ENCODE measurements around the gene GPC3.
"Not testable (repeated sequence)": the region's sequence is repeated elsewhere in the genome, so short reads cannot be mapped to it uniquely, and the experiment has no call there.

Gene GPC3

GRCh38 chrX:133537142-133537541 is 448.3 kb downstream of the GPC3 start:
- Histone ChIP-seq H3K36me3 (ENCODE audit: control insufficient read depth in 2 of 2, insufficient read depth in 2 of 2, low read length in 2 of 2) (no peaks in the 10 kb centered on the region), H3K4me3 (ENCODE audit: low read length in 2 of 2) (no peak overlapping the region), H3K4me1 (ENCODE audit: control insufficient read depth in 2 of 2, insufficient read depth in 2 of 2, low read length in 2 of 2) (no peaks in the 10 kb centered on the region), H3K9ac (ENCODE audit: low read depth in 1 of 2, low read length in 2 of 2) (no peak overlapping the region), H3K27me3 (ENCODE audit: control insufficient read depth in 2 of 2, insufficient read depth in 2 of 2, low read length in 2 of 2) (peaks cover 0 to 4% of the 10 kb centered on the region in 2 donors), H3K27ac (ENCODE audit: low read depth in 2 of 2, low read length in 2 of 2) (no peak overlapping the region), H3K9me3 (ENCODE audit: control insufficient read depth in 2 of 2, low read length in 2 of 2) (no peaks in the 10 kb centered on the region)

DNA sequence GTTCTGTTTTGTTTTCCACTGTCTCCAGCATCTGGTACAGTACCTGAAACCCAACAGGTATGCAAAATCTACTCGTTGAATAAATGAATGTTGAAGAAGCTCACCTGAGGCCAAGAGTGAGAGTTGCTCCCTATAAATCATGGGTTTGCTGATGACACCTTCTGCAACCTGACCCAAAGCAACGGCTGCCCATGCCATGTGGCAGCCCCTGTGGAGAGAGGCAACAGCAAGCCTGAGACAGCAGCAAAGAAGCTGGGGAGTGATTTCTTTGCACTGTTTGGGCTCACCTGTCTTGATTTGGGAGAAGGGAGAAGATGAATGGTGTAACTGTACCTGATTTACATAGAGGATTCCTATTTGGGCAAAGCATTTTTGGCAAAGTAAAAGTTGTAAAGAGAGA is 450.3 kb downstream of the GPC3 start:
- no peaks in the 10 kb centered on the region for H3K9me3 ChIP-seq (ENCODE audit: control insufficient read depth in 2 of 2, low read length in 2 of 2)
- H3K36me3 ChIP-seq (ENCODE audit: control insufficient read depth in 2 of 2, insufficient read depth in 2 of 2, low read length in 2 of 2) = no peaks in the 10 kb centered on the region
- H3K27me3 ChIP-seq (ENCODE audit: control insufficient read depth in 2 of 2, insufficient read depth in 2 of 2, low read length in 2 of 2) = peaks cover 0 to 4% of the 10 kb centered on the region in 2 donors
- H3K4me1 ChIP-seq (ENCODE audit: control insufficient read depth in 2 of 2, insufficient read depth in 2 of 2, low read length in 2 of 2) = no peaks in the 10 kb centered on the region
- H3K27ac ChIP-seq (ENCODE audit: low read depth in 2 of 2, low read length in 2 of 2) = no peak overlapping the region
- H3K9ac ChIP-seq (ENCODE audit: low read depth in 1 of 2, low read length in 2 of 2) = no peak overlapping the region
- H3K4me3 ChIP-seq (ENCODE audit: low read length in 2 of 2) = no peak overlapping the region

GRCh38 chrX:133534172-133534571 is 451.2 kb downstream of the GPC3 start:
- Histone ChIP-seq H3K27ac (ENCODE audit: low read depth in 2 of 2, low read length in 2 of 2) (no peak overlapping the region), H3K9me3 (ENCODE audit: control insufficient read depth in 2 of 2, low read length in 2 of 2) (no peaks in the 10 kb centered on the region), H3K36me3 (ENCODE audit: control insufficient read depth in 2 of 2, insufficient read depth in 2 of 2, low read length in 2 of 2) (no peaks in the 10 kb centered on the region), H3K4me3 (ENCODE audit: low read length in 2 of 2) (no peak overlapping the region), H3K9ac (ENCODE audit: low read depth in 1 of 2, low read length in 2 of 2) (no peak overlapping the region), H3K4me1 (ENCODE audit: control insufficient read depth in 2 of 2, insufficient read depth in 2 of 2, low read length in 2 of 2) (no peaks in the 10 kb centered on the region), H3K27me3 (ENCODE audit: control insufficient read depth in 2 of 2, insufficient read depth in 2 of 2, low read length in 2 of 2) (peaks cover 0 to 4% of the 10 kb centered on the region in 2 donors)

DNA sequence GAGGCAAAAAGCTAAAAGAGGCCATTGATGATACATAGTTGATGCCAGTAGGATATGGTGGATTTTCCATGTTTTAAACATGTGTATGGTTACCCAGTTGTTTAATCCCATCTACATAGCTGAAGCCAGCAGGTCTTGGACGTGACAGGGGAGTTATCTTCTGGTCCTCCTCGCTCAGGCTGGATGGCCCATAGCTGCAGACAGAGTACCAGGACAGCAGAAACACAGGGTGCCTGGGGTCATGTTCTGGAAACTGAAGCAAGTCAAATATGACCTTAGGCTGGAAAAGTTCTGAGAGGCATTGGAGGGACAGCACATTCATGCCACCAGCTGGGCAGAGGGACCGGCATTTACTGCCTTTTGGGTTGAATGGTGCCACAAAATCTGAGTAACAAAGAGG is 452.1 kb downstream of the GPC3 start:
- H3K9me3 ChIP-seq (ENCODE audit: control insufficient read depth in 2 of 2, low read length in 2 of 2) = no peaks in the 10 kb centered on the region
- H3K27me3 ChIP-seq (ENCODE audit: control insufficient read depth in 2 of 2, insufficient read depth in 2 of 2, low read length in 2 of 2) = peaks cover 0 to 4% of the 10 kb centered on the region in 2 donors
- no peak overlapping the region for H3K4me3 ChIP-seq (ENCODE audit: low read length in 2 of 2)
- H3K4me1 ChIP-seq (ENCODE audit: control insufficient read depth in 2 of 2, insufficient read depth in 2 of 2, low read length in 2 of 2) = no peaks in the 10 kb centered on the region
- no peaks in the 10 kb centered on the region for H3K36me3 ChIP-seq (ENCODE audit: control insufficient read depth in 2 of 2, insufficient read depth in 2 of 2, low read length in 2 of 2)
- no peak overlapping the region for H3K9ac ChIP-seq (ENCODE audit: low read depth in 1 of 2, low read length in 2 of 2)
- no peak overlapping the region for H3K27ac ChIP-seq (ENCODE audit: low read depth in 2 of 2, low read length in 2 of 2)

DNA sequence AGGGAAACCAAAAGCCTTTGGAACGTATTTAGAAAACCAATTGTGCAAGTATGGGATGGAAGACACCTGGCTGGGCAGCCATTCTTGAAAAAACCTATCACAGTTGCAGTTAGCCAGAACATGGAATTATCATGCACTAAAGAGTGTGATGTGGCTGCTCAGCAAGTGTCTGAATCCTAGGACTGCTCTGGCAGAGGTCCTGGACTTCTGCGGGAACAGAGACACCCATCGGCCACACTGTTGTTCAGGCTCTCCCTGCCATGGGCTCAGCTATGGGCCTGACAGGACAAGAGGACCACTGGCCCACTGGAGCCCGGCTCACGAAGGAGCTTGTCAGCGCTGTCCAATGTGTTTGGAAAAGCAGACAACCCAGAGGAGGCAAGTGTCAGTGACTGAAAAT is 454.4 kb downstream of the GPC3 start:
- Histone ChIP-seq H3K36me3 (ENCODE audit: control insufficient read depth in 2 of 2, insufficient read depth in 2 of 2, low read length in 2 of 2) (no peaks in the 10 kb centered on the region), H3K27me3 (ENCODE audit: control insufficient read depth in 2 of 2, insufficient read depth in 2 of 2, low read length in 2 of 2) (peaks cover 0 to 4% of the 10 kb centered on the region in 2 donors), H3K9me3 (ENCODE audit: control insufficient read depth in 2 of 2, low read length in 2 of 2) (no peaks in the 10 kb centered on the region), H3K27ac (ENCODE audit: low read depth in 2 of 2, low read length in 2 of 2) (no peak overlapping the region), H3K4me3 (ENCODE audit: low read length in 2 of 2) (no peak overlapping the region), H3K9ac (ENCODE audit: low read depth in 1 of 2, low read length in 2 of 2) (no peak overlapping the region), H3K4me1 (ENCODE audit: control insufficient read depth in 2 of 2, insufficient read depth in 2 of 2, low read length in 2 of 2) (no peaks in the 10 kb centered on the region)

DNA sequence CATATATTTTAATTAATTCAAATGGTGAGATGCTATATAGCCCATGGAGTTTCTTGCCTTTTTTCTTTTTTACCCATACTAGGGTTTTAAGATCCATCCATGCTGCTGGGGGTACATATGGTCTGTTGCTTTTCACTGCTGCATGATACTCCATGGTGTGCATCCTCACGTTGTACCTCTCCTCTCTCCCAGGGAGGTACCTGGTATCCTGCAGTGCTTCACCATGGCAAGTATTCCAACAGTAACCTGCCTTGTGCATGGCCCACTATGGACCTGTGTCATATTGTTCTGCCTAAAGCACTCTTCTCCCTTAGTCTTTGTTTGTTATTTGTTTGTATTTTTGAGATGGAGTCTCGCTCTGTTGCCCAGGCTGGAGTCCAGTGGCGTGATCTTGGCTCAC is 455.8 kb downstream of the GPC3 start:
- H3K36me3 ChIP-seq (ENCODE audit: control insufficient read depth in 2 of 2, insufficient read depth in 2 of 2, low read length in 2 of 2) = no peaks in the 10 kb centered on the region
- no peak overlapping the region for H3K27ac ChIP-seq (ENCODE audit: low read depth in 2 of 2, low read length in 2 of 2)
- peaks cover 0 to 4% of the 10 kb centered on the region in 2 donors for H3K27me3 ChIP-seq (ENCODE audit: control insufficient read depth in 2 of 2, insufficient read depth in 2 of 2, low read length in 2 of 2)
- no peak overlapping the region for H3K9ac ChIP-seq (ENCODE audit: low read depth in 1 of 2, low read length in 2 of 2)
- H3K4me3 ChIP-seq (ENCODE audit: low read length in 2 of 2) = no peak overlapping the region
- no peaks in the 10 kb centered on the region for H3K4me1 ChIP-seq (ENCODE audit: control insufficient read depth in 2 of 2, insufficient read depth in 2 of 2, low read length in 2 of 2)
- no peaks in the 10 kb centered on the region for H3K9me3 ChIP-seq (ENCODE audit: control insufficient read depth in 2 of 2, low read length in 2 of 2)

GRCh38 chrX:133527825-133528224 is 457.6 kb downstream of the GPC3 start:
- no peak overlapping the region for H3K27ac ChIP-seq (ENCODE audit: low read depth in 2 of 2, low read length in 2 of 2)
- H3K4me1 ChIP-seq (ENCODE audit: control insufficient read depth in 2 of 2, insufficient read depth in 2 of 2, low read length in 2 of 2) = no peaks in the 10 kb centered on the region
- no peaks in the 10 kb centered on the region for H3K9me3 ChIP-seq (ENCODE audit: control insufficient read depth in 2 of 2, low read length in 2 of 2)
- no peak overlapping the region for H3K4me3 ChIP-seq (ENCODE audit: low read length in 2 of 2)
- H3K36me3 ChIP-seq (ENCODE audit: control insufficient read depth in 2 of 2, insufficient read depth in 2 of 2, low read length in 2 of 2) = no peaks in the 10 kb centered on the region
- no peak overlapping the region for H3K9ac ChIP-seq (ENCODE audit: low read depth in 1 of 2, low read length in 2 of 2)
- no peaks in the 10 kb centered on the region for H3K27me3 ChIP-seq (ENCODE audit: control insufficient read depth in 2 of 2, insufficient read depth in 2 of 2, low read length in 2 of 2)

DNA sequence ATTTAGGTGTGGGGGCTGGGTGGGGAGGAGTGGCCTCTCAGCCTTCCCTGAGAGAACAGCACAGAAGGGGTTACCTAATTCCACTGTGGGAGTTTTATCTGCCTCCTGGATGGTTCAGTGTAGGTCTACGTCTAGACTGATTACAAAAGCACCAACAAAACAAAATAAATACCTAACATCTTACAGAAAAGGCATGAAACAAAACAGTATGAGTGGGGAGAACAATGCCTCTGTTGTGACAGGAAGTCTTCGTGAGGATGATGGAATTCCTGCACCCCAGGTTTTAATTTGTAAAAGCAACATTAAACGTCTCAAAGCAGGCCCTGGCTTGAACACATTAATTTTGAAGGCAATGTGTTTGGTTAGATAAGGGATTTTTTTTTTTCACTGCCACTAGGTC is 458.0 kb downstream of the GPC3 start:
- Histone ChIP-seq H3K9me3 (ENCODE audit: control insufficient read depth in 2 of 2, low read length in 2 of 2) (no peaks in the 10 kb centered on the region), H3K27ac (ENCODE audit: low read depth in 2 of 2, low read length in 2 of 2) (no peak overlapping the region), H3K4me3 (ENCODE audit: low read length in 2 of 2) (no peak overlapping the region), H3K4me1 (ENCODE audit: control insufficient read depth in 2 of 2, insufficient read depth in 2 of 2, low read length in 2 of 2) (no peaks in the 10 kb centered on the region), H3K36me3 (ENCODE audit: control insufficient read depth in 2 of 2, insufficient read depth in 2 of 2, low read length in 2 of 2) (no peaks in the 10 kb centered on the region), H3K9ac (ENCODE audit: low read depth in 1 of 2, low read length in 2 of 2) (no peak overlapping the region), H3K27me3 (ENCODE audit: control insufficient read depth in 2 of 2, insufficient read depth in 2 of 2, low read length in 2 of 2) (no peaks in the 10 kb centered on the region)

- H3K9me3 ChIP-seq (ENCODE audit: control insufficient read depth in 2 of 2, low read length in 2 of 2); H3K36me3 ChIP-seq (ENCODE audit: control insufficient read depth in 2 of 2, insufficient read depth in 2 of 2, low read length in 2 of 2); H3K4me3 ChIP-seq (ENCODE audit: low read length in 2 of 2); H3K4me1 ChIP-seq (ENCODE audit: control insufficient read depth in 2 of 2, insufficient read depth in 2 of 2, low read length in 2 of 2); H3K9ac ChIP-seq (ENCODE audit: low read depth in 1 of 2, low read length in 2 of 2); H3K27ac ChIP-seq (ENCODE audit: low read depth in 2 of 2, low read length in 2 of 2); H3K27me3 ChIP-seq (ENCODE audit: control insufficient read depth in 2 of 2, insufficient read depth in 2 of 2, low read length in 2 of 2): not testable (repeated sequence)
Observed at GRCh38 chrX:133526773-133527172, 458.6 kb downstream of the GPC3 start.

DNA sequence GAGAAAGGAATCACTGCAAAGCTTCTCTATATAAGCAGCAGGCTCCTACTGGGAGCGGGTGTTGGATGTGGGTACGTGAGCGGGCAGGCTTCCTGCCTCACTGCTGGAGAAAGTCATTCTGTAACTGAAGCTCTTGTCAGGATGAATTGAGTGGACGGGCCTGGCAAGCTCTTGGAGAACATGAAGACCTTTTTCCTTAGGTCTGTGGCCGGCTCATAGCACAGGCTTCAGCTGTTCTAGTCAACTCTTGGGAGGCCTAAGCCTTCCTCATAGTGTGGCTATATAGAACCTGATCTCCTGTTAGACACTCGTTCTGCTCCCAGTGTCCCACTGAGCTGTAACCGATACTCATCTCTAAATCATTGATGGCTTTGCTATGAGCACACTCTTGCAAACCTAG is 461.9 kb downstream of the GPC3 start:
- Histone ChIP-seq H3K9me3 (ENCODE audit: control insufficient read depth in 2 of 2, low read length in 2 of 2) (no peaks in the 10 kb centered on the region), H3K4me3 (ENCODE audit: low read length in 2 of 2) (no peak overlapping the region), H3K9ac (ENCODE audit: low read depth in 1 of 2, low read length in 2 of 2) (no peak overlapping the region), H3K27ac (ENCODE audit: low read depth in 2 of 2, low read length in 2 of 2) (no peak overlapping the region), H3K4me1 (ENCODE audit: control insufficient read depth in 2 of 2, insufficient read depth in 2 of 2, low read length in 2 of 2) (no peaks in the 10 kb centered on the region), H3K36me3 (ENCODE audit: control insufficient read depth in 2 of 2, insufficient read depth in 2 of 2, low read length in 2 of 2) (no peaks in the 10 kb centered on the region), H3K27me3 (ENCODE audit: control insufficient read depth in 2 of 2, insufficient read depth in 2 of 2, low read length in 2 of 2) (no peaks in the 10 kb centered on the region)

DNA sequence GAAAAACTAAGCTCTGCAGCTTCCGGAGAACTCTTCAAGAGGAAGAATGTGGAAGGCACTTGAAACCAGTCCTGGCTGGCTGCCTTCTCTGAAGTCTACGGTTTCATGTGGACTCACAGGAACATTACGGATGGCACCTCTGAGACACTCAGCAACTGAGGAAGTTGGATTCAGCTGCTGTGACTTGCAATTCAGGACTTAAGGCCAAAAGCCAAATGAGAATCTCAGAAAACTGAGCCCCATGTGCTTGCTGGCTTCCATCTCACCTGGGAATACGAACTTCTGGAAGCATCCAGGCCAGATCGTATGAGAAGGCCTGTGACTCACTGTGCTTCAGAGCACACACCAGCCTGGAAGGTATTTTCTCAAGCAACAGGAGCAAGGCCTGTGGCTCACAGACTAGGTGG is 462.3 kb downstream of the GPC3 start:
- H3K4me3 ChIP-seq (ENCODE audit: low read length in 2 of 2) = no peak overlapping the region
- no peaks in the 10 kb centered on the region for H3K4me1 ChIP-seq (ENCODE audit: control insufficient read depth in 2 of 2, insufficient read depth in 2 of 2, low read length in 2 of 2)
- peaks cover 0 to 2% of the 10 kb centered on the region in 2 donors for H3K9me3 ChIP-seq (ENCODE audit: control insufficient read depth in 2 of 2, low read length in 2 of 2)
- H3K27me3 ChIP-seq (ENCODE audit: control insufficient read depth in 2 of 2, insufficient read depth in 2 of 2, low read length in 2 of 2) = no peaks in the 10 kb centered on the region
- no peaks in the 10 kb centered on the region for H3K36me3 ChIP-seq (ENCODE audit: control insufficient read depth in 2 of 2, insufficient read depth in 2 of 2, low read length in 2 of 2)
- no peak overlapping the region for H3K27ac ChIP-seq (ENCODE audit: low read depth in 2 of 2, low read length in 2 of 2)
- no peak overlapping the region for H3K9ac ChIP-seq (ENCODE audit: low read depth in 1 of 2, low read length in 2 of 2)

All from mucosa of rectum (tissue), 2 donors.